Activated B cell treated with CpG ODN at 0.5 μM for 24 hours (primary cell): ENCODE data around the gene PLGRKT. TPM values are rescaled to one million over a fixed set of nuclear protein-coding genes. Genes with fewer than 3 reads are reported as not detected.

Experiments used
- ATAC-seq: fragments of 200-7000 bp; cut with Tn5 transposase; one replicate; pipeline ENCODE4 v1.10.0; 2021; ENCODE audit warnings: low read depth, mild to moderate bottlenecking, moderate library complexity
- CTCF ChIA-PET: fragments of 350-600 bp; sonication (Branson Sonifier 250); formaldehyde crosslinking; loops from one replicate; lab custom pipeline; 2021; ENCODE audit warnings: antibody characterized with exemption; lab: Charles Lee
- POLR2A ChIA-PET: fragments of 350-600 bp; sonication (Branson Sonifier 250); formaldehyde crosslinking; loops from one replicate; lab custom pipeline; 2021; ENCODE audit warnings: antibody characterized with exemption; lab: Charles Lee
- DNase-seq: peaks from one replicate; pipeline ENCODE4 v3.0.0; 2022
- H3K27ac Mint-ChIP-seq: one replicate; pipeline ENCODE4 v1.8.0; 2020; ENCODE audit warnings: mixed read lengths
- H3K27me3 Mint-ChIP-seq: one replicate; pipeline ENCODE4 v1.8.0; 2021; ENCODE audit warnings: mixed read lengths
- H3K36me3 Mint-ChIP-seq: one replicate; pipeline ENCODE4 v1.8.0; 2021; ENCODE audit warnings: low read depth, mixed read lengths
- H3K4me1 Mint-ChIP-seq: one replicate; pipeline ENCODE4 v1.8.0; 2021; ENCODE audit warnings: mixed read lengths
- H3K4me3 Mint-ChIP-seq: one replicate; pipeline ENCODE4 v1.8.0; 2020; ENCODE audit warnings: mild to moderate bottlenecking, mixed read lengths
- H3K9me3 Mint-ChIP-seq: one replicate; pipeline ENCODE4 v1.8.0; 2020; ENCODE audit warnings: mixed read lengths
- CTCF ChIP-seq: fragments of 200-600 bp; IDR thresholded peaks from one replicate; pipeline ENCODE4 v1.8.0; 2022; ENCODE audit warnings: antibody characterized with exemption, mild to moderate bottlenecking
- intact Hi-C: fragments of 100-400 bp; cut with micrococcal nuclease; formaldehyde crosslinking; loops from one replicate; pipeline ENCODE4 v1.15.1; 2024
- total RNA-seq: library from RNA; stranded (reverse); gene quantifications from 2 replicates; pipeline ENCODE4 v1.2.3, GENCODE V29; 2022

The PLGRKT gene
- 57.1 and 59.7 TPM in 2 replicates for total RNA-seq

GRCh38 chr9:5437254-5438216 is at the start of gene PLGRKT:
Gene PLGRKT (minus strand): TSS chr9:5437925. CDS start chr9:5431977, 5,948 bp downstream.
- Mint-ChIP-seq H3K27ac (peak within 1 kb of the TSS; percentile 100), H3K4me1 (peaks cover 59% of the 10 kb centered on the region), H3K4me3 (peak within 1 kb of the TSS; percentile 96), H3K27me3 (no peaks in the 10 kb centered on the region), H3K9me3 (no peaks in the 10 kb centered on the region), H3K36me3 (peaks cover 44% of the 10 kb centered on the region)
- peak; percentile 82 for DNase-seq
- ChIA-PET CTCF (interaction anchor here (0.7 to 8.0 kb wide), 10 partner anchors 9 to 675 kb away, joined by 3 to 87 read pairs (median 7); partner anchors contain the start of genes CD274, INSL6 and RIC1), POLR2A (interaction anchor here (0.5 to 6.6 kb wide), 48 partner anchors 9 to 1910 kb away, joined by 3 to 238 read pairs (median 6); partner anchors contain the start of genes CD274, CDC37L1, INSL6 and JAK2)
- no peak for TF ChIP-seq CTCF
- intact Hi-C loops: loop anchor here (1.0 to 5.0 kb wide), 15 partner anchors 13 to 1910 kb away; partner anchors contain the start of genes AK3, CD274, CDC37L1 and ERMP1
- peak; percentile 78 for ATAC-seq

GRCh38 chr9:5486988-5487387 is 49.3 kb upstream of the PLGRKT start:
- no peak for ATAC-seq
- Mint-ChIP-seq H3K27me3 (no peaks in the 10 kb centered on the region), H3K4me3 (no peak overlapping the region), H3K4me1 (peaks cover 2% of the 10 kb centered on the region), H3K36me3 (no peaks in the 10 kb centered on the region), H3K9me3 (no peaks in the 10 kb centered on the region), H3K27ac (no peak overlapping the region)
- no peak for TF ChIP-seq CTCF
- ChIA-PET CTCF (no interaction called here), POLR2A (interaction anchor here (0.7 to 1.3 kb wide), 2 partner anchors 36 to 96 kb away, joined by 3 to 4 read pairs; partner anchors contain the start of gene CD274)
- DNase-seq: no peak
- intact Hi-C loops: no loop called here

- ChIA-PET CTCF (no interaction called here), POLR2A (interaction anchor here (1.0 kb wide), 1 partner anchor 85 kb away, joined by 4 read pairs; no protein-coding TSS in a partner anchor)
- Mint-ChIP-seq H3K27me3 (no peaks in the 10 kb centered on the region), H3K9me3 (no peaks in the 10 kb centered on the region), H3K36me3 (no peaks in the 10 kb centered on the region), H3K4me3 (no peak overlapping the region), H3K4me1 (peaks cover 16% of the 10 kb centered on the region), H3K27ac (no peak overlapping the region)
- intact Hi-C loops: no loop called here
- ATAC-seq (no peak), DNase-seq (no peak)
- no peak for TF ChIP-seq CTCF
These were observed 47.8 kb upstream of the PLGRKT start for GRCh38 chr9:5485378-5486085.

- POLR2A ChIA-PET: interaction anchor here (0.8 to 1.0 kb wide), 2 partner anchors 11 to 25 kb away, joined by 3 read pairs; no protein-coding TSS in a partner anchor
- peaks cover 30% of the 10 kb centered on the region for H3K4me1 Mint-ChIP-seq
- H3K36me3 Mint-ChIP-seq: no peaks in the 10 kb centered on the region
- CTCF ChIA-PET: no interaction called here
- H3K27ac Mint-ChIP-seq: no peak overlapping the region
- intact Hi-C loops: no loop called here
- no peak for DNase-seq
- H3K4me3 Mint-ChIP-seq: no peak overlapping the region
- ATAC-seq: no peak
- TF ChIP-seq CTCF: no peak
- no peaks in the 10 kb centered on the region for H3K27me3 Mint-ChIP-seq
- H3K9me3 Mint-ChIP-seq: no peaks in the 10 kb centered on the region
These were observed 45.6 kb upstream of the PLGRKT start for GRCh38 chr9:5483306-5483705.
